Bronchial epithelial cell (primary cell): ENCODE results near the gene IL18RAP. TPM values are rescaled to one million over a fixed set of nuclear protein-coding genes. Genes with fewer than 3 reads are reported as not detected.

Experiments used
- DNase-seq: peaks from one replicate; pipeline ENCODE4 v3.0.0-alpha.2; 2010; ENCODE audit warnings: low read depth
- FAIRE-seq: peaks from 2 replicates; lab custom pipeline; 2011; peaks lifted over from hg19 to GRCh38; lab: Jason Lieb, UNC
- H3K27me3 ChIP-seq: 2 replicates; pipeline ENCODE4 v1.5.1; 2011; ENCODE audit warnings: low read length; ENCODE audit not compliant: control insufficient read depth, insufficient read depth
- H3K36me3 ChIP-seq: 2 replicates; pipeline ENCODE4 v1.5.1; 2011; ENCODE audit warnings: low read length; ENCODE audit not compliant: control insufficient read depth, insufficient read depth
- H3K4me3 ChIP-seq: 2 replicates; pipeline ENCODE4 v1.5.1; 2011; ENCODE audit warnings: mild to moderate bottlenecking, low read depth, low read length, control low read depth
- total RNA-seq: library from RNA; depleted of rRNA; stranded (reverse); fragments of >200 nt; gene quantifications from 2 replicates; pipeline ENCODE4 v1.2.1, GENCODE V29; 2014
- TF ChIP-seq, protein P1 (sequence below): IDR thresholded peaks from 2 replicates; pipeline ENCODE4 v1.5.1; 2011; ENCODE audit warnings: mild to moderate bottlenecking, moderate library complexity, low read length, control low read depth, inconsistent platforms; ENCODE audit not compliant: insufficient read depth, severe bottlenecking

Gene IL18RAP
- total RNA-seq, 1 donor from 2014 or later: not detected

DNA sequence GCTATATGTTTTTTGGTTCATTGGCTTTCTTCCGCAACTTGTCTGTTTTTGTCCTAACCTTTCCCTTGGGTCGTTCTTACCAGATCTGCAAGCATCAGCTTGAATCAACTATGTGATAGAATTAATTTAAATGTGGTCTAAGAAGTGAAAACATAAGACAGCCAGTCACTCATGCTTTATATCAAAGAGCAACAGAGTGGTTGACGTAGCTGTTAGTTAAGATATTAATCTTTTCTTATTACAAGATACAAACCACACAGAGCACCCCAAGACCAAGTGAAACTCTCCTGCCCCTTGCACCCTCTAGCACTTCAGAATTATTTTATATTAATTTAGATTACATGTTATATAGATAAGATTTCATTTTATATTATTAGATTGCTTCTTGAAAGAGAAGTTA, 15.2 kb downstream of the IL18RAP start:
- no peaks in the 10 kb centered on the region for H3K27me3 ChIP-seq
- H3K36me3 ChIP-seq: no peaks in the 10 kb centered on the region
- FAIRE-seq (no peak), DNase-seq (no peak)
- no peak overlapping the region for H3K4me3 ChIP-seq
- TF ChIP-seq, protein P1, sequence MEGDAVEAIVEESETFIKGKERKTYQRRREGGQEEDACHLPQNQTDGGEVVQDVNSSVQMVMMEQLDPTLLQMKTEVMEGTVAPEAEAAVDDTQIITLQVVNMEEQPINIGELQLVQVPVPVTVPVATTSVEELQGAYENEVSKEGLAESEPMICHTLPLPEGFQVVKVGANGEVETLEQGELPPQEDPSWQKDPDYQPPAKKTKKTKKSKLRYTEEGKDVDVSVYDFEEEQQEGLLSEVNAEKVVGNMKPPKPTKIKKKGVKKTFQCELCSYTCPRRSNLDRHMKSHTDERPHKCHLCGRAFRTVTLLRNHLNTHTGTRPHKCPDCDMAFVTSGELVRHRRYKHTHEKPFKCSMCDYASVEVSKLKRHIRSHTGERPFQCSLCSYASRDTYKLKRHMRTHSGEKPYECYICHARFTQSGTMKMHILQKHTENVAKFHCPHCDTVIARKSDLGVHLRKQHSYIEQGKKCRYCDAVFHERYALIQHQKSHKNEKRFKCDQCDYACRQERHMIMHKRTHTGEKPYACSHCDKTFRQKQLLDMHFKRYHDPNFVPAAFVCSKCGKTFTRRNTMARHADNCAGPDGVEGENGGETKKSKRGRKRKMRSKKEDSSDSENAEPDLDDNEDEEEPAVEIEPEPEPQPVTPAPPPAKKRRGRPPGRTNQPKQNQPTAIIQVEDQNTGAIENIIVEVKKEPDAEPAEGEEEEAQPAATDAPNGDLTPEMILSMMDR: no peak

DNA sequence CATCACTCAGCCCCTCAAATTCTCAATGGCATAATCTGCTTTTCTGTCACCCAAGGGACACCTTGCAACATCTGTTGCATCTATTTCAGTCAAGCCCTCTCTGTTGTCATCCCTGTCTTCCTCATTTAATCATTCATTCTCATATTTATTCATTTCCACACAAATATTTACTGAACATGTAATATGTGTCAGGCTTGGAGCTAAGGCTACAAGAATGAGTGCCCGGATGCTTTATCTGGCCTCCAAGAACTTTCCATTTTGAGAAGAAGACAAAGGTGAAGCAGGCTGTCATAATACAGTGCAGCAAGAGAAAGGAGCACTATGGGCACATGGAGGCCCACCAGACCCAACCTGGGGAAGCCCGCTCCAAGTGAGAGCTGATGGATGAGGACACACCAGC, 15.6 kb downstream of the IL18RAP start:
- Histone ChIP-seq H3K4me3 (no peak overlapping the region), H3K36me3 (no peaks in the 10 kb centered on the region), H3K27me3 (no peaks in the 10 kb centered on the region)
- FAIRE-seq (no peak), DNase-seq (no peak)
- TF ChIP-seq, protein P1: no peak

DNA sequence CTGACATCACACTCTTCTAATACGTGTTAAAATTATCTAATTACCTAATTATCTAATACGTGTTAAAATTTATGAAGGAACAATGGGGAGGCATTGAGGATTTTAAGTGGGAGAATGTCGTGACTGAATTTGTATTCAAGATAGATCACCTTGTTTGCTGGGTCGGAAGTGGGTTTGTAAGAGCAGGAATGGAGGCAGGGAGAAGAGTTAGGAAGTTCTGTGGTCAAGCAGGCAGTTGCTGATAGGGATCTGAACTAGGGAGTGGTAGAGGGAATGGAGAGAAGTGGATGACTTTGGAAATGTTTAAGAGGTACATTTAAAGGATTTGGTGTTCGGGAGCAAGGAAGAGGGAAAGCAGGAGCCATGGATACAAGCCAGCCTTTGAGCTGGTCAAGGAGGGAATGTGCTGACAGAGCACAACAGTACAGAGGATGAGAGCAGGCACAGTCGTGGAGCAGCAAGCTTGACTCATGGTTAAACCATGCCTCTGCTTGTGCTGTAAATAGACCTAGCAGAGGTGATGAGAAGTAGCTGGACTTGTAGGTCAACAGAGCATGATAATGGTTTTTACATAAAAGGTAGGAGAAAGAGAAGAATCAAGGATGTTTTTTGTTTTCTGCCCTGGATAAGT, 16.2 kb downstream of the IL18RAP start:
- Histone ChIP-seq H3K27me3 (no peaks in the 10 kb centered on the region), H3K36me3 (no peaks in the 10 kb centered on the region), H3K4me3 (no peak overlapping the region)
- FAIRE-seq (peak; percentile 76), DNase-seq (peak; percentile 80)
- TF ChIP-seq, protein P1: no peak

DNA sequence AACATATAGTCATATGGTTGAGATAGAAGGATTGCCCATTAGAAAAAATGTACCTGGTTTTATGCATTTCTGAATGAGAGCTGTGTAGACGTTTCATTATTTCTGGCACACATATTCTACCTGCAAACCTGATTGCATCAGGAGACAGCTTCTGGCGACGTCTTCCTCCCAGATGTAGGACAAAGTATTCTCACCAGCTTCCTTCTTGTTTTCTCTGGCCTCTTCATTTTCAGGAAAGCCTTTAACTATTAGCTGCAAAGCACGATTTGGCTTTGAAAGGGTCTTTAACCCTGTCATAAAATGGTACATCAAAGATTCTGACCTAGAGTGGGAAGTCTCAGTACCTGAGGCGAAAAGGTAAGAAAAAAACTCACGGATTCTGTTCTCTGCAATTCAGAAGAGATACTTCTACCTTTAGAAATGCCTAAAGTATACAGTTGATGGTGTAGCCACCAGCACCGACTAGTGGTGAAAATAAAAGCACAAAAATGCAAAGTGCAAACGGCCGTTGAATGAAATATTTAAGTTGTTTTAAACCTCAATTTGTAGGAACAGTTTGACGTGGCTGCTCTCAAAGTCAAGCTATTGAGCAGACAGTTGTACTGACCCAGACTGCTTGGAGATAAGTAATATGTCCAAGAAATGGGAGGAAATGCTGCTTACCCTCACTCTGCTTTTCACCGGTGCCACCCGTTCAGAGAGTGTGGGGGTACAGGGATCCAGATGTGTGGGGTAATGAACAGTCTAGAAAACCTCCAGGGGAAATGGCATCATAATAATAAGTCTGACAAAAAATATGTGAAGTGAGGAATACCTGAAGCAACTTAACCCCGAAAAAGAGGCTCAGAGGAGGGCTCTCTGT, 20.2 kb downstream of the IL18RAP start:
- TF ChIP-seq, protein P1: peak; percentile 58
- FAIRE-seq (no peak), DNase-seq (peak; percentile 44)
- no peak overlapping the region for H3K4me3 ChIP-seq
- H3K36me3 ChIP-seq: no peaks in the 10 kb centered on the region
- H3K27me3 ChIP-seq: no peaks in the 10 kb centered on the region

DNA sequence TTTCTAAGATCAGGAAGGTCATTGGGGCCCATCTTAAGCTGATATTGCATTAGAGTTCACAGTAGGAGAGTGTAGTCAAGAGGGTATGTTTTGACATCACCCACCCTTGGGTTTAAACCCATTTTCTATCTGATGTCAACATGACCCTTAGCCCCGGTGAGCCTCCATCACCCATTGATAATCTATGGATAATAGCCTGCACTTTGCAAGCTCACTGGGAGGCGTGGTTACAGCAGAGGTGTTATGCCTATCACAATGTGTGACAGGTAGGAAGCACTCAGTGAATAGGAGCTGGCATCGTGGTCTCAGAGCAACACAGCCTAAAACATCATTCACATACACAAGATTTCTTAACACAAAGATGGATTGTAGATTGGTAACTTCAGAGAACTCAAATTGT, 21.3 kb downstream of the IL18RAP start:
- Histone ChIP-seq H3K4me3 (no peak overlapping the region), H3K27me3 (no peaks in the 10 kb centered on the region), H3K36me3 (no peaks in the 10 kb centered on the region)
- TF ChIP-seq, protein P1: no peak
- DNase-seq (no peak), FAIRE-seq (no peak)
